Suprapubic skin (tissue), 4 donors: ENCODE results near the gene EPHB3. TPM values are rescaled to one million over a fixed set of nuclear protein-coding genes. Genes with fewer than 3 reads are reported as not detected.
A peak's percentile ranks its signal among the peaks of the same experiment; 100 is the strongest.

ENCODE experiments used
- DNase-seq, 2 donors: peaks; one replicate each; pipeline ENCODE4 v3.0.0-alpha.2; 2019; ENCODE audit warnings: low spot score in 2 of 2
- H3K27ac ChIP-seq: fragments of 200-600 bp; sonication (generic); one replicate; pipeline ENCODE4 v1.5.1; 2019
- H3K27me3 ChIP-seq: fragments of 200-600 bp; sonication (generic); one replicate; pipeline ENCODE4 v1.5.1; 2019
- H3K36me3 ChIP-seq: fragments of 200-600 bp; sonication (generic); one replicate; pipeline ENCODE4 v1.5.1; 2019
- H3K4me1 ChIP-seq: fragments of 200-600 bp; sonication (generic); one replicate; pipeline ENCODE4 v1.5.1; 2019
- H3K4me3 ChIP-seq: fragments of 200-600 bp; sonication (generic); one replicate; pipeline ENCODE4 v1.5.1; 2019; ENCODE audit warnings: mild to moderate bottlenecking
- H3K9me3 ChIP-seq: fragments of 200-600 bp; sonication (generic); one replicate; pipeline ENCODE4 v1.5.1; 2019
- EP300 ChIP-seq: sonication (generic); formaldehyde crosslinking; IDR thresholded peaks from one replicate; pipeline ENCODE4 v1.6.1; 2017; ENCODE audit warnings: antibody characterized with exemption
- POLR2A ChIP-seq, 2 donors: fragments of 450-650 bp; IDR thresholded peaks; one replicate each; pipeline ENCODE4 v1.6.1; 2017; ENCODE audit warnings: antibody characterized with exemption in 2 of 2, mild to moderate bottlenecking in 2 of 2, moderate library complexity in 2 of 2
- POLR2AphosphoS5 ChIP-seq, 3 donors: sonication (generic); formaldehyde crosslinking; IDR thresholded peaks; one replicate each; pipeline ENCODE4 v1.6.1; 2017; ENCODE audit warnings: antibody characterized with exemption in 3 of 3
- WGBS: methylation state at CpG from one replicate; pipeline ENCODE4 v1.1.5; 2018; 5-methylcytosine and 5-hydroxymethylcytosine counted together
- total RNA-seq, 4 donors: library from RNA; depleted of rRNA; stranded (reverse); fragments of >200 nt; gene quantifications; one replicate each; pipeline ENCODE4 v1.1.0, GENCODE V29; 2016
- TF ChIP-seq, protein P1 (sequence below), 2 donors: fragments of 200-600 bp in 1 of 2; fragments of 450-650 bp in 1 of 2; sonication (generic) in 1 of 2; IDR thresholded peaks; one replicate each; pipeline ENCODE4 v1.5.1; 2016 to 2019; ENCODE audit warnings: antibody characterized with exemption in 2 of 2, mild to moderate bottlenecking in 1 of 2, moderate library complexity in 1 of 2

EPHB3 gene
- total RNA-seq, 4 donors from 2014 or later: 84.5 to 152 (median 108) TPM

DNA sequence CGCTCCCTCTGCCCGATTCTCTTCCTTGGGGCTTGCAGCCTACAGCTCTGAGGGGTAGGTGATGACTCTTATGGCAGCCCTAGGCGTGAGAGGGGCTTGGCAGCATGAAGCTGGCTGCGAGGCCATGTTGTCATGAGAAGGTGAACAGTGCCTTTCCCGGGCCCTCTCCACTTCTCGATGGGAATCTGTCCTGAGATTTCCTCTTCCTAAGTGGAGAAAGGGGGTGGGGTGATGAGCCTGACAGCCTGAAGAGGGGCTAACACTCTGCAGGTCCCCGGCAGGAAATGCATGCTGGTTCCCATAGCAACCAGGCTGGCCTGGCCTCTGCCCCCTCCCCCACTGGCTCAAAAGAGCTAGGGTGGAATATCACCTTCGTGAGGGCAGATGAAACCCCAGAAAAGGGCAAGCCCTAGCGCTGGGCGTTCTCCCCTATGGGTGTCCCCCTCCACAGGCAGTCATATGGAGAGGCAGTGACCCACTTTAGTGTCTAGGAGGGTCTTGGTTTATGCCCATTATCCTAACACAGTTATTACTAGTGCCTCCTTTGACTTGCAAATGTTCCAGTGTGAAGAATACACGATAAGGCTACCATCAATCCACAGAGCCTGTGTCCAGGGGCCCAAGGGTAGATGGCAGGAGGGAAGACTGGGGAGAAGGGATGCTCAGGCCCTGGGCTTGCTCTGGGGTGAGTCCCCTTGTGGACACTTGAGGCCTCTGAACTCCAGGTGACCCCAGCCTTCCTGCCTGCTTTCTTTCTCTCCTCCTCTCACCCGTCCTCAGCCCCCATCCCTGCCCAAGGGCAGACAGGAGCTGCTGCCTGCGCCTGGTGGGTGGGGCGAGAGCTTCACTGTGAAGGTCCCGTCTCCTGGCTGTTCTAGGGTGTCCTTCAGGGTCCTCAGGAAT is 13.2 kb downstream of the EPHB3 start:
- no peak for DNase-seq
- H3K27ac ChIP-seq: peak overlapping the region; percentile 34
- no peak overlapping the region for H3K4me3 ChIP-seq
- WGBS: 71% methylated on average over 15 of the region's 15 CpGs
- H3K27me3 ChIP-seq: no peaks in the 10 kb centered on the region
- H3K4me1 ChIP-seq: peaks cover 43% of the 10 kb centered on the region
- TF ChIP-seq POLR2AphosphoS5 (IDR thresholded peaks at IDR 0.05): no peak
- TF ChIP-seq, protein P1, sequence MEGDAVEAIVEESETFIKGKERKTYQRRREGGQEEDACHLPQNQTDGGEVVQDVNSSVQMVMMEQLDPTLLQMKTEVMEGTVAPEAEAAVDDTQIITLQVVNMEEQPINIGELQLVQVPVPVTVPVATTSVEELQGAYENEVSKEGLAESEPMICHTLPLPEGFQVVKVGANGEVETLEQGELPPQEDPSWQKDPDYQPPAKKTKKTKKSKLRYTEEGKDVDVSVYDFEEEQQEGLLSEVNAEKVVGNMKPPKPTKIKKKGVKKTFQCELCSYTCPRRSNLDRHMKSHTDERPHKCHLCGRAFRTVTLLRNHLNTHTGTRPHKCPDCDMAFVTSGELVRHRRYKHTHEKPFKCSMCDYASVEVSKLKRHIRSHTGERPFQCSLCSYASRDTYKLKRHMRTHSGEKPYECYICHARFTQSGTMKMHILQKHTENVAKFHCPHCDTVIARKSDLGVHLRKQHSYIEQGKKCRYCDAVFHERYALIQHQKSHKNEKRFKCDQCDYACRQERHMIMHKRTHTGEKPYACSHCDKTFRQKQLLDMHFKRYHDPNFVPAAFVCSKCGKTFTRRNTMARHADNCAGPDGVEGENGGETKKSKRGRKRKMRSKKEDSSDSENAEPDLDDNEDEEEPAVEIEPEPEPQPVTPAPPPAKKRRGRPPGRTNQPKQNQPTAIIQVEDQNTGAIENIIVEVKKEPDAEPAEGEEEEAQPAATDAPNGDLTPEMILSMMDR (IDR thresholded peaks at IDR 0.05): no peak
- no peak for TF ChIP-seq EP300
- no peak for TF ChIP-seq POLR2A (IDR thresholded peaks at IDR 0.05)
- peaks cover 46% of the 10 kb centered on the region for H3K36me3 ChIP-seq
- H3K9me3 ChIP-seq: no peaks in the 10 kb centered on the region

GRCh38 chr3:184575701-184576100 is 14.1 kb downstream of the EPHB3 start:
- peak overlapping the region; percentile 34 for H3K27ac ChIP-seq
- H3K36me3 ChIP-seq: peaks cover 54% of the 10 kb centered on the region
- no peaks in the 10 kb centered on the region for H3K27me3 ChIP-seq
- H3K9me3 ChIP-seq: no peaks in the 10 kb centered on the region
- no peak for DNase-seq
- TF ChIP-seq POLR2A (IDR thresholded peaks at IDR 0.05) (no peak), POLR2AphosphoS5 (IDR thresholded peaks at IDR 0.05) (no peak), EP300 (no peak)
- TF ChIP-seq, protein P1 (IDR thresholded peaks at IDR 0.05): no peak
- WGBS: 89% methylated on average over 9 of the region's 9 CpGs
- peaks cover 38% of the 10 kb centered on the region for H3K4me1 ChIP-seq
- H3K4me3 ChIP-seq: no peak overlapping the region

GRCh38 chr3:184576457-184577240 is 15.1 kb downstream of the EPHB3 start:
- WGBS: 87% methylated on average over 20 of the region's 25 CpGs
- DNase-seq: no peak
- H3K27me3 ChIP-seq: no peaks in the 10 kb centered on the region
- H3K9me3 ChIP-seq: no peaks in the 10 kb centered on the region
- H3K4me1 ChIP-seq: peaks cover 38% of the 10 kb centered on the region
- H3K36me3 ChIP-seq: peaks cover 63% of the 10 kb centered on the region
- no peak overlapping the region for H3K4me3 ChIP-seq
- TF ChIP-seq POLR2A (IDR thresholded peaks at IDR 0.05) (no peak), EP300 (no peak), POLR2AphosphoS5 (IDR thresholded peaks at IDR 0.05) (no peak)
- TF ChIP-seq, protein P1 (IDR thresholded peaks at IDR 0.05): no peak
- no peak overlapping the region for H3K27ac ChIP-seq

- no peak overlapping the region for H3K4me3 ChIP-seq
- WGBS: 89% methylated on average over 15 of the region's 15 CpGs
- TF ChIP-seq, protein P1 (IDR thresholded peaks at IDR 0.05): no peak
- TF ChIP-seq EP300: no peak
- no peak for TF ChIP-seq POLR2A (IDR thresholded peaks at IDR 0.05)
- no peak for TF ChIP-seq POLR2AphosphoS5 (IDR thresholded peaks at IDR 0.05)
- no peaks in the 10 kb centered on the region for H3K9me3 ChIP-seq
- no peaks in the 10 kb centered on the region for H3K27me3 ChIP-seq
- no peak for DNase-seq
- H3K27ac ChIP-seq: no peak overlapping the region
- H3K36me3 ChIP-seq: peaks cover 59% of the 10 kb centered on the region
- H3K4me1 ChIP-seq: peaks cover 47% of the 10 kb centered on the region
Observed at GRCh38 chr3:184577546-184577945, 16.0 kb downstream of the EPHB3 start.

- Histone ChIP-seq H3K27ac (peak overlapping the region; percentile 43), H3K4me3 (no peak overlapping the region), H3K36me3 (peaks cover 52% of the 10 kb centered on the region), H3K4me1 (peaks cover 53% of the 10 kb centered on the region), H3K9me3 (no peaks in the 10 kb centered on the region), H3K27me3 (no peaks in the 10 kb centered on the region)
- TF ChIP-seq, protein P1 (IDR thresholded peaks at IDR 0.05): no peak
- no peak for TF ChIP-seq POLR2AphosphoS5 (IDR thresholded peaks at IDR 0.05)
- TF ChIP-seq POLR2A (IDR thresholded peaks at IDR 0.05): no peak
- no peak for TF ChIP-seq EP300
- 94% methylated on average over 7 of the region's 7 CpGs for WGBS
- no peak for DNase-seq
Observed at GRCh38 chr3:184578218-184578617, 16.6 kb downstream of the EPHB3 start.
